ENCODE measurements around the gene NOL12.

DNA sequence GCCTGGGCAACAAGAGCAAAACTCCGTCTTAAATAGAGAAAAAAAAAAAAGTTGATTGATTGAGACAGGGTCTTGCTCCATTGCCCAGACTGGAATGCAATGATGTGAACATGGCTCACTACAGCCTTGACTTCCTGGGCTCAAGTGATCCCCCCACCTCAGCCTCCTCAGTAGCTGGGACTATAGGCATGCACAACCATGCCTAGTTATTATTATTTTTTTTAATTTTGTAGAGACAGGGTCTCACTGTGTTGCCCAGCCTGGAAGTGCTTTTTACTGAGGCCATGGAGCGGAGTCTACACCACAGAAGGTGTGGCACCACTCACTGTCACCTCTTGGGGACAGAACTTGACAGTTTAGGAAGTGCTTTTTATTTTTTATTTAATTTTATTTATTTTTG is 28.5 kb downstream of the NOL12 start:
- TF ChIP-seq CTCF (IDR thresholded peaks at IDR 0.05) (no peak), CHD2 (IDR thresholded peaks at IDR 0.05; ENCODE audit: low read length, partially characterized antibody) (no peak), RFX5 (IDR thresholded peaks at IDR 0.05) (no peak), KDM1A (IDR thresholded peaks at IDR 0.05; ENCODE audit: low read depth) (no peak), ZNF302 (CRISPR knock-in tag; IDR thresholded peaks at IDR 0.05) (no peak), MAZ (IDR thresholded peaks at IDR 0.05; ENCODE audit: borderline replicate concordance, low read depth, low read length) (no peak), HDAC2 (IDR thresholded peaks at IDR 0.05) (no peak), POLR2A (IDR thresholded peaks at IDR 0.05; ENCODE audit: low read length) (no peak)
